Keratinocyte (primary cell): Measurements from ENCODE around the gene CENPH.

Experiments used
- CTCF ChIP-seq, 3 experiments: IDR thresholded peaks in 1 of 3; conservative IDR thresholded peaks in 1 of 3; optimal IDR thresholded peaks in 1 of 3; 2 replicates in 2 of 3; 3 replicates in 1 of 3; pipeline versions ENCODE3 to v1.5.1; 2011; ENCODE audit warnings: low read length in 3 of 3, mild to moderate bottlenecking in 3 of 3, moderate library complexity in 2 of 3, control low read depth in 1 of 3, inconsistent platforms in 1 of 3; ENCODE audit not compliant: insufficient read depth in 2 of 3; ENCODE audit errors: extremely low read depth in 1 of 3
- EZH2 ChIP-seq: IDR thresholded peaks from one replicate; pipeline ENCODE4 v1.6.1; 2012; ENCODE audit warnings: inconsistent platforms, mild to moderate bottlenecking, low read length, moderate library complexity

- TF ChIP-seq CTCF (optimal IDR thresholded peaks at IDR 0.05 in 1 of 3, IDR thresholded peaks at IDR 0.05 in 1 of 3, conservative IDR thresholded peaks at IDR 0.05 in 1 of 3; ENCODE audit: extremely low read depth in 1 of 3, insufficient read depth in 2 of 3, low read length in 3 of 3) (no peak), EZH2 (no peak)
Measured at GRCh38 chr5:69148981-69149675, 40.3 kb upstream of the CENPH start.
